HG03060 (cell line): ENCODE results near the gene SFXN1.

Experiments
- ATAC-seq: cut with Tn5 transposase; IDR thresholded peaks from one replicate; pipeline ENCODE4 v1.9.1; 2021; ENCODE audit warnings: low read depth, moderate number of reproducible peaks; ENCODE audit not compliant: unreplicated experiment

The SFXN1 gene

DNA sequence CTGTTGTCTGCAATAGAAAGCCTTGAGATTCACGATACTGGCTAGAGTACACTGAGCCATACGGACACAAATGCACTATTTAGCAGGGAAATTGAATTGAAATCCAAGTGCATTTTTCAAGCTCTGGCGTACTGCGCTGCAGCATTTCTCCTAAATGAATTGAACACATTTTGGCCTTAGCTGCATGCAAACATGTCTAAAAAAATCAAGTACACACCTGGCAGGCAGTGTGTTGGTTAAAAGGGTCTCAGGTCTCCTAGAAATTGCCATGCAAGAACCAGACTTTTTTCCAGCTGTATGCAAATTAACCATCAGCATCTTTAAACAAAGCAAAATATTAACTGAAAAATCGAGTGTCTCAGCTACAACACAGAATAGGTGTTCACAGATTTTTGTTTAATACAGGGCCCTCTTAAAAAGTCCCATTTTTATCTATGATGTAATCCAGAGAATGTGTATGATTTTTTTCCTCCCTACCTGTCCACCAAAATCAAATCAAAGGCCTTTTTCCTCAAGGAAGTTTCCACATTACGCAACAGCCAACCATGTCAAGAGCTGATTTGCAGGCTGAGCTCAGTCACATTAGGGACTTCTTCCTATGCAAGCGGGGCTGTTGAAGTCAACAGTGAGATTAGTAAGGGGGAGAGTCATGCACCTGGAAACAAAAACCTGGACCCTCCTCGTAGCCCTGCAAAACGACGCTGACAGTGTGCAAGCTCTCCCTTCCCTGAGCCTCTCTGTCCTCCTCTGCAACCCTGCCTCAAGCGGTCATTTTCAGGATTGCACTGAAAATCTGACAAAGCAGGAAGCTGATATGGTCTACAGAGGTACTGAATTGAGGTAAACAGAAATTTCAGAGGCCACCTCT, 14.1 kb upstream of the SFXN1 start:
- peak; percentile 91 for ATAC-seq

DNA sequence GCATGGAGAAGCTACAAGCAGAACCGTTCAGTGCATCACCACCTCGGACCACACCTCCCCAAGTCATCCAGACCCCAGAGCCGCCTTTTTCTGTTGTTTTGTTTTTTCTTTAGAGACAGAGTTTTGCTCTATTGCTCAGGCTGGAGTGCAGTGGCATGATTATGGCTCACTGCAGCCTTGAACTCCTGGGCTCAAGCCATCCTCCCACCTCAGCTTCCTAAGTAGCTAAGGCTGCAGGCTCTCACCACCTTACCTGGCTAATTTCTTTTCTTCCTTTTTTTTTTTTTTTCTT, 13.5 kb upstream of the SFXN1 start:
- ATAC-seq: no peak

DNA sequence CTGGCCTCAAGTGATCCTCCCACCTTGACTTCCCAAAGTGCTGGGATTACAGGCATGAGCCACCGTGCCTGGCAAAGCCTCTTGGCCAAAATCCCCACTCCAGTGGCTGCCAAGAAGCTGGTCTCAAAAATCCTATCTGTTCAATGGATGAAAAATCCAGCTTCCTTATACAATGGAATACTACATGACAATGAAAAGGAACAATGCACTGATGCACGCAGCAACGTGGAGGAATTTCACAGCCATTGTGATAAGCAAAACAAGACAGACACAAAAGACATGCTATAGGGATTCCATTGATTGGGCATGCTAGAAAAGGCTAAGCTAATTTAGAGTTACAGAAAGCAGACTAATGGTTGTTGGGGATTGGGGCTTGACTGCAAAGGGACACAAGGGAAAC, 13.1 kb upstream of the SFXN1 start:
- ATAC-seq: no peak

DNA sequence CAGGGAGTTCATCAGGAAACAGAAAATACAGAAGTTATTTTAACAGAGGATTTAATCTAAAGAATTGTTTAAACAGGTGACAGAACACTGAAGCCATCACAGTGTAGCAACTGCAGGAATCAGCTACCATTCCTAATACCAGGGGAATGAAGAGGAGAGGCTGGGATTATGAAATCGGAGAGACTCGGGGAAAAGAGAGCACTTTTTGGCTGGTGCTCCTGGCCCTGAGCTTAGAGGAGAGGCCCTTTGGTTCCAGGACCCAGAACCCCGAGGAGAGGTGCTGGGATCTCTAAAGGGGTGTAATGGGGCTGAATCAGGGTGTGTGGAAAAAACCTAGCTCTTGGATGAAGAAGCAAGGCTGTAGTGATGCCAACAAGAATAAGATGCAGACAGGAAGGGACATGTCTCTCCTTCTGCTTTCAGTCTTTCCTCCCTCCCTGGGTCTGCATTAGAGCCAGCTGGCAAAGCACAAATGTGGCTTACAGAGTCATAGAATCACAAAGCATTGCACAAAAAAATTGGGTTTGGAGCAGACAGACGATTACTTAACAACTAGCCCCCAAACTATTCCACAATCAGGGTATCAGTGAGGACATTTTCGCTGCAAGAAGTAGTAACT, 11.6 kb upstream of the SFXN1 start:
- ATAC-seq: no peak

DNA sequence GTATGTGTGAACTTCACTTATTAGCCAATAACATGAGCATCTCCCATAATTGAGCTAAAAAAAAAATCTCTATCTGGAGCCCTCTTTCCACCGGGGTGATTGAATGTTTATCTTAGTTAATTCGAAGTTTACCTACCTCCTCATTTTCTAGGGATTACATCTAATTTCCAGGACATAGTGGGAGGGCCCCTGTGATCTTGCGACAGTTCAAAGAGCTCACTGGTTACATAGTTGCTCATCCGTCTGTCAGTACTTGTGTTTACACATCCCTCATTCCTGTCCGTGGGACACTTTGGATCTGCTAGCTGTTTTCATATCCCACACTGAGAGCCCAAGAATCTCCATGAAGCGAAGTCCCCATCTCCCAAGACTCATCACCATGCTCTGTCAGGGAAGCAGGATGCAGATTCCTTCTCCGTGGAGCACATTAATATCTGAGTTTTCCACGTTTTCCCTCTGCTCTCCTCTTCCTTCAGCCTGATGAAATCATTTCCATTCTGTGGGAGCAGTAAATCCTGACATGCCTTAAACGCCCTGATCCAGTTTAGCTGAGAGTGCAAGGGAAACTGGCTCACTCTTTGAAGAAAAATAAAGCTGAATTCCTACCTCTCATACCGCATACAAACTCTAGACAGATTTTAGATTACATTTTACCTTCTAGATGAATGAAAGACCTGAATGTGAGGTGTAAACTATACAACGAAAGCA, 10.2 kb upstream of the SFXN1 start:
- ATAC-seq: no peak

DNA sequence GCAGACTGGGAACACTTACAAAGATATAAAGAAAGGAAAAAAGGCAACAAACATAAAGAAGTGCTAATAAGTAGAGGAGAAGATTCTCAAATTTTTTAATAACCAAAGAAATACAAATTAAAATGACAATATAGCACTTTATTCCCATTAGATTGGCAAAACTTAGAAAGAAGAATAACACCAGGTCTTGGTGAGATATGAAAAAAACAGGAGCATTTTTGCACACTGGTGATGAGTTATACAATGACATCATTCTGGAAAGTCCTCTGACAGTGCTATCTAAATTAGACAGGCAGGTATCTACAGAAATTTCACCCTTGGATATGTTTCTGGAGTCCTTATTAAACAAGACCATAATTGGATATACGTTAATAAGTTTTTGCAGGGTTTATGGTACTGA, 9.5 kb upstream of the SFXN1 start:
- no peak for ATAC-seq

DNA sequence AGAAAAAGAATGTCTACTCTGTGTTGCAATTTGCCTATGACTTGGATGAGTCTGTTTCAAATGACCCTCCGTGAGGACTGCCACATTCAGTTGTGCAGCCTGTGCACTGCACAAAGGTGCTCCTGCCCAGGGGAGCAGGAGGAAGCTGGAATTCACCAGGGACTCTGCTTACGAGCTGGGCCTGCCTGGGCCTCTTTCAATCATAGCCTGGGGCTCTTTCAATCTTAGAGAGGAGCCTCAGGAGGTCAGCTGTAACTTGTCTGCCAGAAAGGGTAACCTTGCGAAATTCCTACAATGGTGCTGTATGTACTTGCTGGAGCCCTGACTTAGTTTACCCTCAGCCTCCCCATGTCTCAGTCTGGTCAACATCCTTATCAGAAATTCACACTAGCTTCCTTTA, 8.4 kb upstream of the SFXN1 start:
- ATAC-seq: no peak

DNA sequence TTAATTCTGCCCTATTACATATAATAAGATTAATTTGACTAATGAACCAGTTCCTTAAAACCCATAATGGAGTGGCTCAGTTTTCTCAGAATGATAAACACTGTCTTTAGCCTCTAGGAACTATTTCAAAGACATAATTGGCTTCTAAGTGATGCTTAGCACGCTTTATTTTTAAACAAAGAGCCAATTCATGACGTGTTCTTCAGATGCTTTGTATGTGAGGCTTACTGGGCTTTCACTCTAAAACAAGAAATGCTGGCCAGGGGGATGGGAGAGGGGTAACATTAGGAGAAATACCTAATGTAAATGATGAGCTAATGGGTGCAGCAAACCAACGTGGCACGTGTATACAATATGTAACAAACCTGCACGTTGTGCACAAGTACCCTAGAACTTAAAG, 7.6 kb upstream of the SFXN1 start:
- ATAC-seq: no peak

DNA sequence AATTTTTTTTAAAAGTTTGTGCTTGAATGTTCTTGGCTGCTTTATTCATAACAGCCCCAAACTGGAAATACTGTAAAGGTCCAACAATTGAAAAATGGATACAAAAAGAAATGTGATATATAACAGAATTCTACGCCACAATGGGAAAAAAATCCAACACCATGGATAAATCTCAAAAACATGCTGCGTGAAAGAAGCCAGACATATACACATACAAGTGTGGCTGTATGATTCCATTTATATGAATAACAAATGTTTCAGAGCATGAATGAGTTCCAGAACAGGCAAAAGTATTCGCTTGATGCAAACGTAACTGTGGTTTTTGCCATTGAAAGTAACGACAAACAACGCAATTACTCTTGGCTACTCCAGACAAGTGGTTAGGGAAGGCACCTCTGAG, 7.2 kb upstream of the SFXN1 start:
- no peak for ATAC-seq

DNA sequence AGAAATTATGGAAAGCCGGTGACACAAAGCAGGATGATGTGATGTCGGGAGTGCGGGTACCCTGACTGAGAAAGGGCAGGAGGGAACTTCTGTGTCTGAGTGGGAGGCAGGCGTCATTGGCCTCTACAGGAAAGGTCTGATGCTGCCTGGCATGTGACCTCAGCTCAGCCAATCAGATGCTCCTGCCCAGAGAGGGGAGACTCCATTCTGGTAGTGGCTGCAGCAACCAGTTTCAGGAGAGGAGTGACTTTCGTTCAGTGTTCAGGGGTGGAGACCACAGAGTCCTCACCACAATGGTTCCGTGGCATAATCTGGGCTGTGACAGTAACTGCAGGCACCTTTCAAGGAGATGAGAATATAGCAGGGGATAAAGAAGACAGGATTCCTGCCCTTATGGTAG, 6.7 kb upstream of the SFXN1 start:
- ATAC-seq: no peak

DNA sequence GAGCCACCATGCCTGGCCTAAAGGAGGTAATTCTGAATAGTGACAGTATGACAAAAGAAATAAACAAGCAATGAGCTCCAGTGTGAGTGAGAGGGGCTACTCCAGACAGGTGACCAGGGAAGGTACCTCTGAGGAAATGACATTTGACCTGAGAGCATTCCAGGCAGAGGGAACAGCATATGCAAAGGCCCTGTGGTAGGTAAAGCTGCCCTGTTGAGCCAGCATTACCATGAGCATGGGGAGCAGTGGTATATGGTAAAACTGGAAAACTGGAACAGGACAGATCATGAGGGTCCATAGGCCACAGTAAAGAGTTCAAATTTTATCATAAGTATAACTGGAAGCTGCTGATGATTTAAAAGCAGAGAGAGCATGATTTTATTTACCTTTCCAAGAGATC, 6.0 kb upstream of the SFXN1 start:
- ATAC-seq: no peak

DNA sequence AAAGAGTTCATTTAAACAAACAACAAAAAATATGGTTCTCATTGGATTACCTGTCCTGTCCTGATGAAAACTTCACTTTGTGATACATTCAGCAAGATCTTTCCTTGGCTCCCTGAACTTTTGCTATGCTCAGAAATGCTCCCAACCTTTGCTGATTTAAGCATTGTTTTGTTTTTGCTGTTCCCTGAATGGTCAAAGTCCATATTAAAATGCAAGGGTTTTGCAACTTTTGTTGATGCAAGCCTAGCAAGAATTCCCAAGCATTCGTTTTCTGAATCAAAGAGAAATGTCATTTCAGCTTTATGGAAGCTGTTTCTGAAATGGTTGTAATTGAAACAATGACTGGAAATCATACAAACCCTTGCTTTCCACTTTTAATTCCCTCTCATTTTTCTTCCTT, 3.1 kb upstream of the SFXN1 start:
- no peak for ATAC-seq

DNA sequence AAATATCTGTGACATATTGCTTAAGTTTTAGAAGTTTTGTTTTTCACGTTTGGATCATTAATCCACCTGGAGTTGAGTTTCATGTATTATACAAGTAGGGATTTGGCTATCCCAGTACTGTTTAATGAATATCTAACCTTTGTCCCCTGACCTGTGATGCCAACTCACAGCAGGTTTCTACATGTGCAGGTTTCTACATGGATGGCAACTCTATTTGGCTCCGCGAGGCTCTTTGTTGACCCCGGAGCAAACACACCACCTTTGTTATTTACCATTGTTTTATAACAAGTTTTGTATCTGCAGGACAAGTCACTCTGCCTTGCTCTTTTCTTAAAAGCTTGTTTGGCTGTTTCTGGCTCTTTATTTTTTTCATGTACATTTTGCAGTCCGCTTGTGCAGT, 920 bp upstream of the SFXN1 start:
- ATAC-seq: no peak

DNA sequence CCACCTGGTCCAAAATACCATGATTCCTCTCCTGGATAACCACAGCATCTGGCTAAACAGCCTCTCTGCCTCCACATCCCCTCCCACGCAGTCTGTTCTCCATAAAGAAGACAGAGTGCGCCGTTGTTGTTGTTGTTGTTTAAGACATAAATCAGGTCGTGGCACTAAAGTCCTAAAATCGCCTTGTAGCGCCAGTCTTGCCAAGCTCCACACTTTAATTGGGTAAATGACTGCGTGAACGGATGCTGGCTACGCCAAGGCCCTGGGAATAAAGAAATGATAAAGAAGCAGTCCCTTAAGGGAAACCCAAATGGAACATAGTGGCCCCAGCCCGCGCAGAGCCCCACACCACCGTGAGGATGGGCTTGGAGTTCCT, 364 bp upstream of the SFXN1 start:
- ATAC-seq: no peak

DNA sequence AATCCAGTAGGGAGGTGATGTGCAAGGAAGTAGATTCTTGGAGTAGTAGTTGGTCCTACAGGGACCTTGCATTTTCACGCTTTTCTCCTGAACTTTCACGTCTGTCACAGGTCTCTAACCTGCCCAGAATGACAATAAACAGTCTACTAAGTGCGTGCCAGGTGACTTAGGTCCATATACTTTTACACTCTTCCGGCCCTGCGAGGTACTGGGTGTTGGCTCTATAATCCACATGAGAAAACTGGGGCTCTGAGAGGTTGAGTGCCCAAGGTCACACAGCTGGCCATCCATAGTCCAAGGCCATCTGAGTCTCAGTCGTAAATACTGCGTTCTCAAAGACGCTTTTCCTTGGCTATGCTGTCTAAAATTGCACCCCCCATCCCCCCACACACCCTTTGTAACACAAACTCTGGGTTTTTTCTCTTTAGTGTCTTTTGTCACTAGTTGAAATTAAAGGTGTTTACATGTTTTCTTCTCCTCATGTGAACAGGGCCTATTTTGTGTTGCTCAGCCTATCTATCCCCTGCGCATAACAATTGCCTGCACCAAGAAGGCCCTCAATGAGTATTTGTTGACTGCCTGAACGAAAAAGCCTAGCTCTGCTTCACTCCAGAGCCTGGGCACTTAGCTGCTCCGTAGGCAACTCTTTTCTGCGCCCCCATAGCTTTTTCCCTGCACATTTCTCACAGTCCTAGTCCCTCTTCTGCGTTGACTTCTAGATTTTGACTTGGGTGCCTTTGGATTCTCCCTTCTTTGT, 943 bp downstream of the SFXN1 start:
- ATAC-seq: no peak

DNA sequence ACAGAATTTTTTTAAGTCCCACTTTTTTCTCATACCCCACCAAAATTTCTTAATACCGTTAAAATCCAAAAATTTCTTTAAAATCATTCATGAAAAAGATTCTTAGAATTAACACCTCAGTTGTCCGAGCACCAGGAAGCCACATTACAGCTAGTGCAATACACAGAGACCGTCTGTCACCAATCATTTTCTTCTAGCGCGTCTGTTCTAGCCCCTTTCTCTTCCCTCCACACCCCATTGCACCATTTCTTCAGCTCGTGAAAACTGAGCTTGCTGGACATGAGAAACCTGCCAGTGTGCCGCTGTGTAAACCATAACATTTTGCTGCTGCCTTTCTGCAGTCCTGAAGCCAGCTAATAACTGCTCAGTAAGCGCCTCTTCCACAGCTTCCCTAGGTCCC, 5.0 kb downstream of the SFXN1 start:
- ATAC-seq: no peak

DNA sequence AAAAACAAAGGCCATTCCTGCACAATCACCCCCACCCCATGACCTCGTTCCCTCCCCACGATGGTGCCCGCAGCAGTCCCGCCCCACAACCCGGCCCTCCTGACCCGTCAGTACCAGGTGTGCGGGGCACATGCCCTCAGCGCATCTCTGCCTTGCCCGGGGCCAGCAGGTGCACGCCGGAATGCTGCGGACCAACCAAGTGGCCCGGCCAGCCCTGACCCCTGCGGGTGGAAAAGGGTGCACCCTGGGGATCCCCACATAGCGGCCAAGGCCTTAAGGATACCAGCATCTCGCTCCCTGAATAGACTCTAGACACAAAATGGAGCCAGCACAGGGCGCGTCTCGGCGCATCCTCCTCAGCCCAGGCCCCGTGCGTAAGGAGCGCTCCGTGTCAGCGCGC, 6.0 kb downstream of the SFXN1 start:
- ATAC-seq: no peak

DNA sequence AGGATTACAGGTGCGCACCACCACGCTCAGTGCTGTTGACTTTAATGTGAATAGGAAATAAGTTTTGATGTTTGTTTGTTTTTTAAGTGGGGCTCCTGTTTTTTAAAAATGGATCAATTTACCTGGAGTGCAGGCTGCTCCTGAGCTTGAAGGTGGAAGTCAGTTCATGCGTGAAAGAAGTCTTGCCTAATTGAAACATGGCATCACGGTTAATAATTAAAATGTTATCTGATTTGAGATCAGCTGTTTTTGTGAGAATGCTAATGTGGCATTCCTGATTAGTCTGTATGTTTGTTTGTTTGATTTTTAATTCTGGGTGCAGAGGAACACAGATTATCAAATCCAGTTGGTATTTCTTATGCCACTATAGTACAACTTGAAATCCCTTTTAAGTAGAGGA, 6.5 kb downstream of the SFXN1 start:
- no peak for ATAC-seq

DNA sequence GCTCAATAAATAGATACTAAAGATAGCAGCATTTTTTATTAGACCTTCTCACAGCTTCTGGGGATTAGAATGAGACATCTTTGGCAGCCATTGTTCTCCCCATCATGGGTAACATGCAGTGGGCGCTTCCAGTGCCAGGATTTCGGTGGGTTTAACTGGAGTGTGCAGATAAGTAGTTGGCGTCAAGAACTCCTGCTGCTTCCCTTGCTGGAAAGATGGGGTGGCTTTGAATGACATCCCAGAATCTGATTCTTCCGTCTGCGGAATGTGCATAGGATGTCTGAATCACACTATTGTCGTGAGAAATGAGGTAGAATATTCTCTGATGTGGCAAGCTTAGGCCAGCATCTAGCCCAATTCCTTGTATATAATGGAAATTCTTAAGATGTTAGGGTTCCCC, 7.3 kb downstream of the SFXN1 start:
- ATAC-seq: no peak

DNA sequence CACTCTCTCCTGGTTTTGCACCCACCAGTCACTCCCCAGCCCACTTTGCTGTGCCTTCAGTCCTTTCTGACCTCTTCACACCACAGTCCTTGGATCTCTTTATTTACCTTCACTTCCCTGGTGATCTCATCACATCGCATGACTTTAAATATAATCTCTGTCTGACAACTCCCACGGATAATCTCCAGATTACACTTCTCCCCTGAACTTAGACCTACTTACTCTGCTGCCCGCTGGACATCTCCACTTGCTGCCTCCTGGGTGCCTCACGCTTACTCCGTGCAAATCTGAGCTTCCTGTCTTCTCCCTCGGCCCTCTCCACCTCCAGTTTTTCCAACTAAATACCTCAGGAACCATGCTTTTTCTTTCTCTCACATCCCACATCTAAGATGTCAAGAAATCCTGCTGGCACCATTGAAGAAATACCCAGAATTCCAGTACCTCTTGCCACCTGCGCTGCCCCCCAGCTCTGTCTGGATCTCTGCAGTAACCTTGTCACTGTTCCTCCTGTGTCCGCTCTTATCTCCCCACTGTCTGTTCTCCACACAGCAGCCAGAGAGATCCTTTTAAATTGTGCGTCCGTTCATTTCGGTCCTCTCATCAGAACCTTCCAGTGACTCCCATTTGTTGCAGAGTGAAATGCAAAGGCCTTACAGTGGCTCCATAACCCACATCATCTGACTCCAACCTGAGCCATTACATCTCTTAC, 9.3 kb downstream of the SFXN1 start:
- ATAC-seq: no peak
